GM12891 (cell line): ENCODE measurements around the gene ZNF474.

Experiments
- DNase-seq: peaks from one replicate; pipeline ENCODE4 v3.0.0; 2011; ENCODE audit warnings: low spot score; ENCODE audit not compliant: insufficient read length
- FAIRE-seq: peaks from 2 replicates; lab custom pipeline; 2011; peaks lifted over from hg19 to GRCh38; lab: Jason Lieb, UNC
- PAX5 ChIP-seq: IDR thresholded peaks from 2 replicates; pipeline ENCODE4 v1.6.1; 2011; ENCODE audit warnings: low read length, moderate library complexity, mild to moderate bottlenecking; ENCODE audit not compliant: insufficient read depth, severe bottlenecking
- POLR2A ChIP-seq: IDR thresholded peaks from 2 replicates; pipeline ENCODE4 v1.6.1; 2011; ENCODE audit warnings: low read depth, low read length, control low read depth
- POLR2AphosphoS5 ChIP-seq: IDR thresholded peaks from 2 replicates; pipeline ENCODE4 v1.6.1; 2011; ENCODE audit warnings: low read depth, low read length, control low read depth
- POU2F2 ChIP-seq: IDR thresholded peaks from 2 replicates; pipeline ENCODE4 v1.6.1; 2011; ENCODE audit warnings: low read depth, mild to moderate bottlenecking, control low read depth, low read length, moderate library complexity
- SPI1 ChIP-seq: IDR thresholded peaks from 2 replicates; pipeline ENCODE4 v1.6.1; 2011; ENCODE audit warnings: low read depth, low read length, control low read depth
- TAF1 ChIP-seq: IDR thresholded peaks from 2 replicates; pipeline ENCODE4 v1.6.1; 2011; ENCODE audit warnings: low read depth, low read length, control low read depth

Gene ZNF474

DNA sequence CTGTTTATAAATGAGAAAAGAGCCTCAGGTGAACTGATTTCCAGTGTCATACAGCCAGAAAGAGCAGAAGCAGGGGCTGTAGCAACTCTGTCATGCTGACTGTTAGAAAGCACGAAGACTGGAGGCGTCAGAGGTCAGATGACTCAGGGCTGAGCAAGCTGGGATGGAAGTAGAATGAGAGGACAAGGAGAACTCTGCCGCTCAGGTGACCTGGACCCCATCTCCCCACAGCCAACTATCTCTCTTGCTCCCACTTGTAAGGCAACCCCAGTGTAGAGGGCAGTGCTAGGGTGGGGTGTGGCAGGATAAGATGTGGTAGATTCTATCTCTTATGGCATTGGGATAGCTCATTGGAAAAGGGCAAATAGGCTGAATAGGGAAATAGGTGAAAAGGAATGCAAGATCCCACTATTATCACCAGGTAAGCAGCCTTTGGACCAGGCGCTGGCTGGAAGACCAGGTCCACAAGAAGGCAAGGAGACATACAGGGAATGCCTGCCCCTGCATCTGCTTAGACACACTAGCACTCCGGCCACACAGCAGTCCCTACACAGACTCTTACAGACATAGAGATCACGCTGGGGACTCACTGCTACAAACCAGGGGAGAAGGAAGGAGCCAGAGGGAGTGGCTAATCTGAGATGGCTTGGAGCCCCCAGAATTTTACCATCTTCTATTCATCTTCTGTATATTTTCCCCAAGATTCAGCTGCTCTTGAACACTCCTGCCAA, 30.1 kb upstream of the ZNF474 start:
- FAIRE-seq = no peak
- no peak for TF ChIP-seq POLR2AphosphoS5
- TF ChIP-seq TAF1 = no peak
- no peak for TF ChIP-seq SPI1
- TF ChIP-seq POU2F2 = no peak
- no peak for TF ChIP-seq POLR2A
- no peak for TF ChIP-seq PAX5
- DNase-seq = no peak

DNA sequence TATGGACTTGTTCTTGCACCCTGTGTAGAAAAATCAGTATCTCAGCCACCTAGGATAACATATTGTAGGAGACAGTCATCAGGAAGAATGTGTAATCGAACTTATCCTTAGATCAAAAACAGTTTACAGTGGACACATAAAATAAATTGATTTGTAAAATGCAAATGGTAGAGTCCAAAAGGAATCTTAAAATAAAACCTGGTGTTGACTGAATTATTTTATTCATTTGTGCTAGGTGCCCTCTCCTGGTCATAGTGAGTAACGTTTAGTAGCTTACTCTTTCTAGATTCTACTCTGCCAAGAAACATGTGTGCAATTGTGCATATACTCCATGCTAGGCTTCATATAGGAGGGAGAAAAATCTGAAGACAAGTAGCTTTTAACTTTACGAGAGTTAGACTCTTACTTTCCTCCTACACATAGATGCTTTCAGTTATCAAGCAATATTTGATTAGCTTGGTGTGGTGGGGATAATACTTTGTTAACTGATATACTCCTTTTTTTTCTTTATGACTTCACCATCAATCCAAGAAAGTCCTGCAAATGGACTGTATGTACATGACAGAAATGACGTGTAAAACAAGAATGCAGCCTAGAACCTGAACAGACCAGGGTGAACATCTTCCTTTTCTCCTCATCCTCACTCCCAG, 27.6 kb upstream of the ZNF474 start:
- DNase-seq (no peak), FAIRE-seq (peak; percentile 80)
- TF ChIP-seq POU2F2 (no peak), TAF1 (no peak), PAX5 (no peak), POLR2AphosphoS5 (no peak), POLR2A (no peak)

DNA sequence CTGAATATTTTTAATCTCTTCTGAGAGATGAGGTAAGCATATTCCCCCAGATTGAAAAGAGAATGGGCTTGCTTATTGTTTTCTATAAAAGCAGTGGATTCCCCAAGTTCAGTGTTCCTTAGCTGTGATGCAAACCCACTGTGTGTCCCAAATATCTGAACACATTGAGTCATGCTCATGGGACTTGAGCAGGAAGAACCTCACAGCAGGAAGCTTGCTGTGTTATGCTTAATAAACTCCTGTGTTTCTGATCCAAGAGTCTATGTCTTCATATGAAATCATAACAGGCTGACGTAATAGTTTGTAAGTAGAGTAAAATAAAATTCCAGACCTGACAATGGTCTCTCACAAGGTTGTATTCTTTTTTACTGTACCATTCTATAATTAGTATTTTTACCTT, 26.5 kb upstream of the ZNF474 start:
- DNase-seq (no peak), FAIRE-seq (no peak)
- TF ChIP-seq PAX5 (no peak), SPI1 (no peak), TAF1 (no peak), POU2F2 (no peak), POLR2A (no peak)

DNA sequence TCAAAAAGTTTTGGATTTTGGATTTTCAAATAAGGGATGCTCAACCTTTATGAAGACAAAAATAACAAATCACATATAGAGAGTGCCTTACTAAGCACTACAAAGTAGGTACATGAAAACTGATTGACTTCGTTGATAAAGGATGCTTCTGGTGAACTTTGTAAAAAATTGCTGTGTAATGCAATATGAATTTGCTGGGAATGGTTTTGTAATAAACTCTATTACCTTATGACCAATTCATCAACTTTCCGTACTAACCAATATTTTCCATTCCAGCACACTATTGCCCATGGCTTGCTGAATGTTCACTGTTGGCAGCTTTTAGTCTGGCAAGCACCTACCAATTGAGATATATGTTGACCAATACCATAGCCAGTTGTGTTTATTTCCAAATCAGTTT, 23.4 kb upstream of the ZNF474 start:
- DNase-seq = no peak
- no peak for TF ChIP-seq POLR2AphosphoS5
- TF ChIP-seq POU2F2 = no peak
- no peak for TF ChIP-seq SPI1
- TF ChIP-seq POLR2A = no peak
- no peak for TF ChIP-seq PAX5
- TF ChIP-seq TAF1 = no peak
- FAIRE-seq = no peak

DNA sequence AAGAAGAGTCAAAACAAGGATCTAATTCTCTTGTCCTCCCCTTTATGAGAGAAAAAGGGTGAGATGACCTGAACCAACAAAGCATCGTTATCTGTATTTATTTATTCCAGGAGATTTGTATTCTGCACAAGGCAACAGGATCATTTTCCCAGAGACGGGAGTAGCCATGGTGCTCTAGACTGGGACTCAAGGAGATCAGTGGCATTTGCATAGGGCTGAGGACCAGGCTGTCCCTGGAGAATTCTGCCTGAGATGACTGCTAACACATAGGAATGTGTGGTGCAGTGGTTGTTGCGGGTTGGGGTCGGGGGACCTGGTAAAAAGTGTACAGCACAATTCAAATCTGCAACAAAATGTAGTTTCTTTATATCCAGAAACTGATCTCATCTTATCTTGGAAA, 22.3 kb upstream of the ZNF474 start:
- DNase-seq (no peak), FAIRE-seq (no peak)
- TF ChIP-seq SPI1 (no peak), POU2F2 (no peak)

DNA sequence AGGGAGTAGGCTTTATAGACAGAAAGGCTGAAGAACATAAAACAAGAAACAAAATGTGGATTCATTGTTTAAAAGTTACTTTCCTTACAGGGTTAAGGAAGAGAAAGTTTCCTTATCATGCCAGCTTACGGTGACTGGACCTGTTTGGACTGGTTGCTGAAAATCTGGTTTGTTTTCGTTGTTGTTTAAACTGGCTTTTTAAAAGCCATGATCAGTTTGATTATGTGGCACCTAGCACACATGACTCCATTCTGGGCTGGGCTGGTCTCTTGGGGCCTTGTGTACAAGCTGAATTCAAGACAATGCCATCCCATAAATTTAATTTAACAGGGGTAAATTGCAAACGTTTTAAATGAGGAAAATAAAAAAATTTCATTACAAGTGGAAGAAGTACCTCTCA, 18.4 kb upstream of the ZNF474 start:
- DNase-seq = no peak
- TF ChIP-seq TAF1 (no peak), POLR2A (no peak), PAX5 (no peak), POU2F2 (no peak), SPI1 (no peak), POLR2AphosphoS5 (no peak)
- no peak for FAIRE-seq

DNA sequence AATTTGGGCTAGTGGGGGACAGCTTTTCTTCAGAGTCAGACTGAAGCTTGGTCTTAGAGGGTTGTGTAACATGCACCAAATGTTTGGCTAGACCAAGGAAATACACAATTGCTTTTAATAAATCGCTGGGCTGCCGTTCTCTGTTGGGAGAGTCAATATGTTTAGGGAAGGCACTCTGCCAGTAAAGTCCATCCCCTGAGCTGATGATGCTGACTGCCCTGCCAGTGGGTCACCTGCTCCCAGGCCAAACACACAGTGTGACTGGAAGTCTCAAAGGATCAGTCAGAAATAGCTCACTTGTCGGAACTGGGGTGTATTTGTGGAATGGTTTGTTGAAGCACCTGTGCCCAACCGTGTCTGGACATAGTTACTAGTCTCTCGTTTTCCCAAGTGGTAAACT, 17.9 kb upstream of the ZNF474 start:
- TF ChIP-seq TAF1 (no peak), POU2F2 (no peak), SPI1 (no peak), PAX5 (no peak), POLR2AphosphoS5 (no peak), POLR2A (no peak)
- FAIRE-seq = peak; percentile 13

DNA sequence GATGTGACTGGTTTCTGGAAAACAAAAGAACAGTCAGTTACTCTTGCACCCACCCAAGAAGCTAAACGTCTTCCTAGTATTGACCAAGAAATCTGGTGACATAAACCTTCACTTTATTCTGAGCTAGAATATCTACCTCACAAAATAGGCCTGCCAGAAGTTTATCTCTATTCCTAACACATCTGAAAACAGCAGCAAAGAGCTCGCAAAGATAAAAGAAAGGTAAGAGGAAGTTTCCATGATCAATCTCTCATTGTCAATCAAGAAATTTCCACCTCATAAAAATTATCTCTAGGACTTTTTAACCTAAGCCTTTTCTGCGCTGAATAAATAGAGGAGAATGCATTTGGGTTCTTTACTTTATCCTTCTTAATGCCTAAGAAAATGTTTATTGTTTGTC, 17.3 kb upstream of the ZNF474 start:
- FAIRE-seq (no peak), DNase-seq (no peak)
- no peak for TF ChIP-seq SPI1
- no peak for TF ChIP-seq POU2F2

More for the DNA sequence above, 17.9 kb upstream of the ZNF474 start:
- DNase-seq = no peak

DNA sequence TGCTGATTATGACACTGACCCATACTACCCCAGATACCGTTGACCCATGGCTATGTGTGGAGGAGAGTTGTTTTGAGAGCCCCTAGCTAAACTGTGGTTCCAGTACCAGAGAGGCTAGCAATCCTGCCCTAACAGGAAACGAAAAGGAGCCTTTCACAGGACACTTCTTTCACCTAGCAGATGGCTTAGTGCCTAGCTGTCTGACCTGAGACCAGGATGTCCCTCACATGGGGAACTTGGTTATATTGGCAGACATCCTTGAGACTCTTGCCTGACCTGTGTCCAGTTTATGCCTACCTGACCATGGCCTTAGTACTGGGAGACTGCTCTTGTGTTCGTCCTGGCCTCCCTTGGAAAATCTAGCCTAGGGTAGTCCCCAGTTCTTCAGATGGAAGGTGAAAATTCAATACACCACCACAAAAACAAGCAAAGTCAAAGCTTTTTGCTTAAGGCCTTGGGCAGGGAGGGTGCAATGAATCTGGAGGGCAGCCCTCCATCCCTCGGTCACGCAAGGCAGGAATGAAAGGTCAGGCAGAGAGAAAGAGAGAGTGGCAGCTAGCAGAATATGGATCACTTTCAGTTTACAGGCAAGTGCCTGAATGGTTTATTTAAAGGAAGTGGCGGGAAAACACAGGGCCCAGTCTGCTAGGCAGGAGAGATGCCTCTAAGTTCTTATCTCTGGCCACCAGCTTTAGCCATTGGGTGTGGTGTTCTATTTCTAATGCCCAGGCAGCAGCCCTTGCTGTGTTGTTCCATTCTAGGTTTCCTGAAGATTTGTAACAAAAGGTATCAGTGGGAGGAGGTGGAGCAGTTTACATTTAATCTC, 16.4 kb upstream of the ZNF474 start:
- no peak for FAIRE-seq
- no peak for DNase-seq
- no peak for TF ChIP-seq POLR2AphosphoS5

DNA sequence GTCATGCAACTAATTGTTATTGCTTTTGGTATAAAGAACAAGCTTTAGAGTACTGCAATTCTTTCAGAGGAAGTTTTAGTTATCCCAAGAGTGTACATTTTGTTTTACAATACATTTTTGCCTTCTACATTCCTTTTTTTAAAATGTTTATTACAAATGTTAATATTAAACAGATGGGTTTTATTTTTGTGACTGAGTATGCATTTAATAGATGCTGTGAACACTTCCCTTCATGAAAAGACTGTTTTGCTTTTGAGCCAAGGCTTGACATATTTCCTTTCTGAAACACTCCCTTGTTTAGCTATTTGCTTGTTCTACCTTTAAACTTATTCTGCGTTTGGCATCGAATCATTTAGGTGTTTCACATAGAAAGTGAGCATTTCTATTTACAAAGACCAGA, 14.8 kb upstream of the ZNF474 start:
- TF ChIP-seq TAF1 = no peak
- no peak for TF ChIP-seq POU2F2
- no peak for TF ChIP-seq POLR2A
- no peak for TF ChIP-seq PAX5
- TF ChIP-seq SPI1 = no peak
- TF ChIP-seq POLR2AphosphoS5 = no peak
- FAIRE-seq = no peak

More for the DNA sequence above, 14.8 kb upstream of the ZNF474 start:
- no peak for DNase-seq
